ENCODE measurements around the gene SMIM5.

SMIM5 gene

GRCh38 chr17:75639771-75640555, 6.7 kb downstream of the SMIM5 start:
- no peak for DNase-seq (ENCODE audit: low read depth in 2 of 2)

DNA sequence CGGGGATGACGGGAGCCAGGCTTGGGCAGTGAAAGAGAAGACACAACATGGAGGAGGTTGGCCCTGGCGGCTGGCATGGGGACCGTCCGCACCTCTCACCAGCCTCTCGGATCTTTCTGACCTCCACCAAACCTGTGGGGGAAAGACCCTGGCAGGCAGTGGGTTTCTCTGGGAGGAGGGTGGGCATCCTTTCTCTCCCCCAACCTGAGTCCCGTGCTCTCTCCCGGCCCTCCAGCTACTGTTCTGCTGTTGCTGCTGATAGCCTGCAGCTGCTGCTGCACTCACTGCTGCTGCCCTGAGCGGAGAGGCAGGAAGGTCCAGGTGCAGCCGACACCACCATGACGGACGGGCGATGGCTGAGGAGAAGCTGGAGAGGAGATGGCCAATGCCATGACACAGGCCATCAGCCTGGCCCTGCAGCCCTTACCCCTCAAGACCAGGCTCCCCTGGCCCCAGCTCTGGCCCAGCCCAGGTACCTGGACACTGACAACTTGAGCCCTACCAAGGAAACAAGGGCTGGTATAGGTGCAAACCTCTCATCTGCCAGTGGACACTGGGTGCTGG, 7.4 kb downstream of the SMIM5 start:
- DNase-seq (ENCODE audit: low read depth in 2 of 2): no peak

DNA sequence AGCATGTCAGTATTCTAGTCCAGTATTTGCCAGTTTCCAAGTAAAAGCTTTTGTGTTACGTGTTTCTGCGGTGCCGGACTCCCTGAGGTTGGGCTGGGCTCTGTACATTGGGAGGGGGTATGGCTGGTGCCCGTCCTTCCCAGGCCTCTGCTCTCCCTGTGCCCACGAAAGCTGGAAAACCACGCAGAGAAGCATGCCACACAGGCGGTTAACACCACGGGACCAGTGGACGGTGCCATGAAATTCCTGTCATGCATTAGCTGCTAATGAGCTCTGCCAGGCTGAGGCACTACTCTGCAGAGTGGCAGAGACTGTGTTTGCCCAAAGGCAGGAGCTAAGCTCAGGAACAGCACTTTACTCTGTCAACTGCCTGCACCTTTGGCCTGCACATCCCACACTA, 8.1 kb downstream of the SMIM5 start:
- no peak for DNase-seq (ENCODE audit: low read depth in 2 of 2)

DNA sequence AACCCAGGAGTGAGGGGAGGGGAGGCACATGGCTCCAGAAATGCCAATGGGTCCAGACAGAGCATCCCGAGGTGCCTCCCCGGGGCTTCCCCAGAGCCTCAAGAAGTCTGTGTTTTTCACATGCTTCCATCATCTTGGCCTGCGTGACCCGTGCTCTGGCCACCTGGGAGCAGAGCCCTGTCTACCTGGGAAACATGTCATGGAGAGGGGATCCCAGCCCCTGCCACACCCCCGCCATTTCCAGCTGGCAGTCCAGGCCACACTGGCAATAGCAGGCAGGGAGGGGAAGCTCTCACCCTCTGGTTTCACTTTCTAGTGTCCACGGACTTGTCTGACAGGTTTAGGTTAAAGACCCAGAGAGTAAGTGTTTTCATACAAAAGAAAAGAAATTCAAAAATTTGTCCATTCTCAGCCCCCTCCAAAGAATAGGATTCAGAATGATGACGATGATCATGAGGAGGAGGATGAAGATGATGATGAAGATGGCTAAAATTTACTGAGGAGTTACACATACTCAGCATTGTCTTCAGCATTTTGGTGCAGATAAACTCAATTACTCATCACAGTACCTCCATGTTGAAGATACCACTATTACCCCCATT, 9.0 kb downstream of the SMIM5 start:
- DNase-seq (ENCODE audit: low read depth in 2 of 2): no peak

DNA sequence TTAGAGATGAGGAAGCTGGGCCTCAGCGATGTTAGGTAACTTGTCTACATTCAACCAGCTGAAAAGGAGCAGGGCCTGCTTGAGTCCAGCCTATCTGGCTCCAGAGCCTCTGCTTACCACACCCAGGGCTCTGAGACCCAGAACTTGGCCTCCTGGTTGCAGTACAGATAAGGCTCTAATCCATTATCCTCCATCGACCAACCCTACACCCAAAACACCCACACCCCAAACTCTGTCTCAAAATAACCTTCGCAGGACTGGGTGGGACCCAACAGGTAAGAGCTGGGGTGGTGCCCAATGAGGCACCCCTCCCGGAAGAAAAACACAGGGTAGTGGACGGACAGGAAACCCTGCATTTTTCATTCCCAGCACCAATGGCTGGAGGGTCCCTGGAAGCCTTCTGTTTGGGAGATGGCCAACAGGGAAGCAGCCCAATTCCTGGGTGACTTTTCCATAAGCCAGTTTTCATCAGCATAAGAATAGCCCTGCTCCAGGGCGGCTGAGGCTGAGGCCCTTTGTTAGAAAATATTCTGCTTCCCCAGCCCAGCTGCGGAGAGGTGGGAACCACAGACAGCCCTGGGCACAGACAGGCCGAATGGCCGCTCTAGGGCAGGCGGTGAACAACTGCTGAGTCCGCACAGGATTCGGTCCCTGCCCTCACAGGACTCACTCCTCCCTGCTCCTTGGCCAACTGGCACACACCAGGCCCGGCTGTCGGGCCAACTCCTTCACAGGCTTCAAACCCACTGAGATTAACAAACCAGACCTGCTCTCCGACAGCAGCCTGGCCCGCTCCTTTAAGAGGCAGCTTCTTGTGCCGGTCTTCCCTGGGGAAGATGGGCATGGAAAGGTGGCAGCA, 9.8 kb downstream of the SMIM5 start:
- DNase-seq (ENCODE audit: low read depth in 2 of 2): no peak

DNA sequence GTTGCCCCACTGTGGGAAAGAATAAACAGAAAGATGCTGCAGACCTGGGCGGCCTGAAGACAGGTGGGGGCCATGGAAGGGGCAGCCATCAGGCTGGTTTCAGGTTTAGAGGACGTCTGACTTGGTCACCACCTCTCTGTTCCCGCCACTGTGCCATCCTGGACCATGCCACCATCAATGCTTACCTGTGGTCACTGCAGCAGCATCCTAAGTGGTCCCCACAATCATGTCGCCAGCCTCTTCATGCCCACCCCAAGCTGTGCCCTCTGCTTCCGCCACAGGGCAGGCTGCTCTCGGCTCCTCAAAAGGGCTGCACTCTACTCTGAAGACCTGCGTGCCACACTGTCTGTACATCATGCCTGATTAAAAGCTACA, 10.4 kb downstream of the SMIM5 start:
- no peak for DNase-seq (ENCODE audit: low read depth in 2 of 2)

DNA sequence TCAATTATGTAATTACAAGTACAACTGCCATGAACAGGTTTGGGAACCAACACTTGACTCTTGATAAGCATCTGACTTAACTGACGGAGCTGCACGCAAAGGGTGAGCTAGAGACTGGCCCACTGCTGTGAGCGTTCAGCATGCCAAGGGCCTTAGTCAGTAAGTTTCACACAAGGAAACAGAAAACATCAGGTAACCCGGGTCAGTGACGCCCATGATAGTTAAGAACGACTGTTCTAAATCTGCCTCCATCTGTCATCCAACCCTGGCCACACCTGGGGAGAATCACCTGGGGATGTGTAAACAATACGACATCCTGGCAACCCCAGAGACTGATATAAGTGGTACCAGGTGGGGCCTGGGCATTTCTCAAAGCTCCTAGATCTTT, 12.3 kb downstream of the SMIM5 start:
- no peak for DNase-seq (ENCODE audit: low read depth in 2 of 2)

- DNase-seq (ENCODE audit: low read depth in 2 of 2): no peak
Observed at GRCh38 chr17:75645889-75646637, 12.8 kb downstream of the SMIM5 start.

DNA sequence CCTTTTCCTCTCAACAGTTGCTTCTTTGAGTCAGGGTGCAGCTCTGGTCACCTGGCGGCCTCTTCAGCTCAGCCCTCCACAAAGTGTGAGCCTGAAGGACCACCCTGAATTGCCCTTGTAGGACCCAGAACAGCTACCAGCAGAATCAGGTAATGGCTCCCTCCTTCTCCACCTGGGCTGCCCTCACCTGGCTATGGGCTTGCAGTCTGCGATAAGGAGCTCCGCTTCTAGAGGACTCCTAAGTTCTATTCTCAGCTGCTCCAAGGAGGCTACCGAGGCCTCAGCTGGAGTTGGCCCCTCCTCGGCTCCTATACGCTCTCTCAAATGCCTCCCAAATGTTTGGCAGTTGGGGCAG, 13.4 kb downstream of the SMIM5 start:
- no peak for DNase-seq (ENCODE audit: low read depth in 2 of 2)

- no peak for DNase-seq (ENCODE audit: low read depth in 2 of 2)
Observed at GRCh38 chr17:75647061-75647460, 13.8 kb downstream of the SMIM5 start.

- DNase-seq (ENCODE audit: low read depth in 2 of 2): no peak
Observed at GRCh38 chr17:75647921-75648320, 14.7 kb downstream of the SMIM5 start.

DNA sequence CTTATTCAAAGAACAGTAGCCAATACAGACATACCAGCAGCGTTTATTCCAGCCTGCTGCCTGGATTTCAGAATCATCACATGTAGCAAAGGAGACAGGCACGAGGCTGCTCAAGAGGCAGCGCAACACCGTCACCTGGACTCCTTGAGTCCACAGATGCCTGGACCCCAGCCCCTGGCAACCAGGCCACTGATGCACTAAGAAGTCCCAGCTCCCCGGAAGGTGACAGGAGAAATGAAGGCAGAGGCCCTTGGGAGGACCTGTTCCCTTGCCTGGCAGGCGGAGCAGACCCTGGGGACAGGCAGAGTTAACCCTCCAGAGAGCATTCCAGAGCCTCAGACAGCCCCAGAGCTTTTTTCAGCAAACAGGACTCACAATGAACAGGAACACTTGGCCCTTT, 16.5 kb downstream of the SMIM5 start:
- DNase-seq (ENCODE audit: low read depth in 2 of 2): no peak

DNA sequence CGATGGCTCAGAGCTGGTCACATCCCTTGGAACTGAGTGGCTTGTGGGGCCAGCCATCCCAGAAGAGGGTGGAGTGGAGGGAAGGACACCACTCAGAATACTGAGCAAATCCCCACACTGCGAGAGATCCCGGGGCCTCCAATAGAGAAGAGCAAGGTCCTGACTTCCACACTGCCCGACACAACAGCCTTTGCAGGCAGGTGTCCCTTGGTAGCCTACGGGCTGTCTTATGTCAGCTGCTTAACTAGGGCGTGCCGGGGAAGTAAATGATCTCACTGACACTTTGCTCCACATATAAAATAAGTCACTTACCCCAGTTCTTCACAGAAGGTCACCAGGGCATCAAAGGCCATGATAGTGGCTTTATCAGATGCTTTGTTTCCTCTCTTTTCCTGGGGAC, 17.6 kb downstream of the SMIM5 start:
- no peak for DNase-seq (ENCODE audit: low read depth in 2 of 2)

GRCh38 chr17:75652341-75652740, 19.1 kb downstream of the SMIM5 start:
- DNase-seq (ENCODE audit: low read depth in 2 of 2): no peak

- DNase-seq (ENCODE audit: low read depth in 2 of 2): no peak
Observed at GRCh38 chr17:75652934-75653549, 19.8 kb downstream of the SMIM5 start.

DNA sequence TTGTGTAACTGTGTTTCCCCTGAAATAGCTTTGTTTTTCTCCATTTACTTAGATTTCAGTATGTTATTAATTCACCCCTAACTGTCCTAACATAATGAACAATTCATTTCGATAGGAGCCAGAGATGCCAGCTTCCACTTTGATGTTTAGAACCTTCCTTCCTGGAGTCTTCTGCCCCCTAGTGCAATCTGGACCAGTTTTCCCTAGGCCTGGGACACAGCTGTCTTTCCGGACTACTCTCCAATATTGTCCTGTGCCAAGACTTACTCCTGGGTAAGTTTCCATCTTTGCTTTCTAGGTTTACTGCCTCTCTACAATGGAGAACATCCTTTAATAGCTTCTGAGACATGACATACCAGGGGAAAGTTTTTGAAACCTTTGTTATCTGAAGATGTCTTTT, 20.9 kb downstream of the SMIM5 start:
- DNase-seq (ENCODE audit: low read depth in 2 of 2): no peak

- DNase-seq (ENCODE audit: low read depth in 2 of 2): no peak
Observed at GRCh38 chr17:75658237-75658636, 25.0 kb downstream of the SMIM5 start.

GRCh38 chr17:75661531-75661930, 28.3 kb downstream of the SMIM5 start:
- DNase-seq (ENCODE audit: low read depth in 2 of 2): no peak

DNA sequence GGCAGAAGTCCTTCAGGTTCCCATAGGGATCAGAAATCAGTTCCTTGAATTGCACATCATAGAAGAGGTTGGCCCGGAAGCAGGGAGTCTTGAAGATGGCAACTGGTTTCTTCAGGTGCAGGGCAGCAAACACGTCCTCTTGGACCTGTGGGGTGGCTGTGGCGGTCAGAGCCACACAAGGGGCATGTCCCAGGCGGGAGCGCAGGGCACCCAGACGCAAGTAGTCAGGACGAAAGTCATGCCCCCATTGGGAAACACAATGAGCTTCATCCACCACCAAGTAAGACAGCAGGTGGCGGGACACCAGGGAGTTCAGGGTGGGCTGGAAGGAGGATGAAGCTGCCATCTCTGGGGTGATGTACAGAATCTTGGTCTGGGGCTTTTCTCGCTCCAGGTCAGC, 29.3 kb downstream of the SMIM5 start:
- no peak for DNase-seq (ENCODE audit: low read depth in 2 of 2)

DNA sequence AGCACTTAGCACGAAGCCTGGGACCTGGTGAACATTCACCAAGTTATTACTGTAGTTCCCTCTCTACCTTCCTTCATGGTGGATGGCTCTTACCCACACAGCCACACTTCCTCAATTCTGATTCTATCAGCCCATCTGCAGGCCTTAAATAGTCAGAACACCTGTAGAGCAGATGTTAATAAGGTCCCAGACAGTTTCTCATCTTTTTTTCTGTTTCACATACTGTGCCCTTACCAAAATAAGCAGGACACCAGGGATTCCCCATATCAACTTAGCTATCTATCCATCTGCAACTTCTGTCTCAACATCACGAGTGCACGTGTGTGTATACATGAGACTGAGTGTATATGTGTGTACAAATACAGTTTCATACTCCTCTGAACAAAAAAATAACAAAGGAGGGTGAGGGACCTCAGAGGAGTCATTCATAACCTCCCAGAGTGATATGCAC, 30.9 kb downstream of the SMIM5 start:
- no peak for DNase-seq (ENCODE audit: low read depth in 2 of 2)

- DNase-seq (ENCODE audit: low read depth in 2 of 2): no peak
Observed at GRCh38 chr17:75665981-75666380, 32.7 kb downstream of the SMIM5 start.

Measured in activated CD8-positive, alpha-beta memory T cell treated with anti-CD3 and anti-CD28 coated beads for 4 hours (primary cell).